K562 (cell line): ENCODE data around the gene JUNB. TPM values are rescaled to one million over a fixed set of nuclear protein-coding genes. Genes with fewer than 3 reads are reported as not detected.

Source experiments
- CBX3 ChIP-seq, 2 experiments: IDR thresholded peaks; 1 replicate in 1 of 2; 2 replicates in 1 of 2; pipeline ENCODE4 v1.6.1; 2012; ENCODE audit warnings: inconsistent platforms in 2 of 2, low read length in 2 of 2, borderline replicate concordance in 1 of 2, control low read depth in 1 of 2
- CC2D1A ChIP-seq: fragments of 450-650 bp; IDR thresholded peaks from 2 replicates; pipeline ENCODE4 v1.6.1; 2017; ENCODE audit warnings: mild to moderate bottlenecking
- MEIS2 ChIP-seq: fragments of 450-650 bp; IDR thresholded peaks from 2 replicates; pipeline ENCODE4 v1.6.1; 2014; ENCODE audit warnings: mild to moderate bottlenecking; ENCODE audit not compliant: partially characterized antibody
- RFX7 ChIP-seq: fragments of 250-450 bp; sonication (Bioruptor Pico); IDR thresholded peaks from 2 replicates; pipeline ENCODE4 v1.5.1; 2021; ENCODE audit warnings: mild to moderate bottlenecking
- TSC22D4 ChIP-seq: fragments of 450-650 bp; IDR thresholded peaks from 2 replicates; pipeline ENCODE4 v1.6.1; 2016; ENCODE audit warnings: missing genetic modification characterization, missing biosample characterization, control low read depth
- ZNF12 ChIP-seq: sonication (generic); formaldehyde crosslinking; IDR thresholded peaks from 2 replicates; pipeline ENCODE4 v1.4.0; 2020; ENCODE audit warnings: mild to moderate bottlenecking, missing genetic modification reagents
- ZNF766 ChIP-seq: fragments of 200-800 bp; sonication (Bioruptor generic); conservative IDR thresholded peaks from 2 replicates; pipeline ENCODE4 v1.6.1; 2016; ENCODE audit warnings: missing genetic modification characterization, missing compliant biosample characterization
- polyA plus RNA-seq, 8 experiments: library from polyadenylated mRNA; depleted of rRNA in 4 of 8; stranded (reverse) in 5 of 8; unstranded in 3 of 8; fragments of >200 nt; fragmentation: Nextera tagmentation in 2 of 8; fragmentation: Illumina TruSeq in 1 of 8; extraction: Ambion mirVana in 2 of 8; extraction: Trizol in 1 of 8; gene quantifications; 2 replicates each; pipeline versions ENCODE4 v1.2.1 to v1.2.3, GENCODE V29; 2011 to 2014; ENCODE audit warnings: inconsistent platforms in 1 of 8, missing spikeins in 1 of 8
- total RNA-seq, 7 experiments: library from RNA; depleted of rRNA in 6 of 7; stranded (reverse); fragments of >200 nt in 6 of 7; fragmentation: Illumina TruSeq in 2 of 7; extraction: Trizol in 2 of 7; gene quantifications; 2 replicates each; pipeline versions ENCODE4 v1.2.1 to v1.2.3, GENCODE V29; 2011 to 2021; ENCODE audit warnings: low replicate concordance in 1 of 7
- TF ChIP-seq, protein P1 (sequence below), 2 experiments: IDR thresholded peaks in 1 of 2; conservative IDR thresholded peaks in 1 of 2; 2 replicates each; pipeline ENCODE4 v1.6.1; 2016; ENCODE audit warnings: low read depth in 2 of 2, mild to moderate bottlenecking in 1 of 2, missing compliant biosample characterization in 1 of 2, missing genetic modification characterization in 1 of 2, moderate library complexity in 1 of 2
- TF ChIP-seq, protein P2 (sequence below): fragments of 450-650 bp; conservative IDR thresholded peaks from 2 replicates; pipeline ENCODE4 v1.6.1; 2016; ENCODE audit warnings: missing genetic modification characterization, low read depth, mild to moderate bottlenecking, control low read depth, missing compliant biosample characterization
- TF ChIP-seq, protein P3 (sequence below): fragments of 450-650 bp; IDR thresholded peaks from one replicate; pipeline ENCODE4 v1.6.1; 2018; ENCODE audit warnings: mild to moderate bottlenecking, moderate library complexity; ENCODE audit not compliant: partially characterized antibody

Gene JUNB
- total and polyA plus RNA-seq, 9 of the 15 experiments (the other 6 are each of a cell fraction or from before 2014, with no cell fraction given): 0.23 to 88.1 (median 13.1) TPM

DNA sequence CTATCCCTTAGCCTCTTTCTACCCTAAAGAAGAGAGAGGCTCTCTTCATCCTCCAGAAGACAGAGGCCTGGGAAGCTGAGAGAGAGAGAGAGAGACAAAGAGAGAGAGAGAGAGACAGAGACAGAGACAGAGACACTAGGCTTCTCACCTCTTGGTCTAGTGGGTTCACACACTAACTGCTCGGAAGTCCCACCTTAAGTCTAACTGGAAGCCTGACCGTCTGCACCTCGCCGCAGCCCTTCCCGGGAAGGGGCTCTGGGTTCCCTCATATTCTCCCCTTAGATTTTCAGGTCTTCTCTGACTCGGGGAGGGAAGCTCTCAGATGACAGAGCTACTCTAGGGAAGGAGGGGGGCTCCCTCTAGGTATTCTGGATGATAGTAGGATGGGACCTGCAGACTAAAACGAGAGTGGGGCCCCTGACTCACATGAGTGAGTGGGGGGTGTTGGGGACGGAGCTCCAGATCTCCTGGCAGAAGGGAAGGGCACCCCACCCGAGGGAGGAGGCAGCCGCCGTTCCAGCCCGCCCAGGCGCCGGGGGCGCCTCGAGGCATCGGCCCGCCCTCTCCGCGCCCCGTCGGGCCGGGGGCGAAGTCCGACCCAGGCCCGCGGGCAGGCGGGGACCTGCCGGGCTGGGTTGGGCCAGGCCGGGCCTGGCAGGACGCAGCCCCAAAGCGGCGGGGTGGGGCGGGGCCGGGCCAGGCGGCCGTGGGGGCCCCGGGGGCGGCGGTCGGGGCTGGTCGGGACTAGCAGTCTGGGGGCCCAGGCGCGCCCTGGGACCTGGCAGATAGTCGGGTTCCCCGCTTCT is 2.0 kb upstream of the JUNB start (continued):
- TF ChIP-seq, protein P1, sequence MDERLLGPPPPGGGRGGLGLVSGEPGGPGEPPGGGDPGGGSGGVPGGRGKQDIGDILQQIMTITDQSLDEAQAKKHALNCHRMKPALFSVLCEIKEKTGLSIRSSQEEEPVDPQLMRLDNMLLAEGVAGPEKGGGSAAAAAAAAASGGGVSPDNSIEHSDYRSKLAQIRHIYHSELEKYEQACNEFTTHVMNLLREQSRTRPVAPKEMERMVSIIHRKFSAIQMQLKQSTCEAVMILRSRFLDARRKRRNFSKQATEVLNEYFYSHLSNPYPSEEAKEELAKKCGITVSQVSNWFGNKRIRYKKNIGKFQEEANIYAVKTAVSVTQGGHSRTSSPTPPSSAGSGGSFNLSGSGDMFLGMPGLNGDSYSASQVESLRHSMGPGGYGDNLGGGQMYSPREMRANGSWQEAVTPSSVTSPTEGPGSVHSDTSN (CRISPR knock-in tag; IDR thresholded peaks at IDR 0.05; ENCODE audit: low read depth): no peak
- TF ChIP-seq, protein P1 (tag; conservative IDR thresholded peaks at IDR 0.05; ENCODE audit: low read depth): no peak
- TF ChIP-seq ZNF12 (CRISPR knock-in tag): no peak
- TF ChIP-seq, protein P2, sequence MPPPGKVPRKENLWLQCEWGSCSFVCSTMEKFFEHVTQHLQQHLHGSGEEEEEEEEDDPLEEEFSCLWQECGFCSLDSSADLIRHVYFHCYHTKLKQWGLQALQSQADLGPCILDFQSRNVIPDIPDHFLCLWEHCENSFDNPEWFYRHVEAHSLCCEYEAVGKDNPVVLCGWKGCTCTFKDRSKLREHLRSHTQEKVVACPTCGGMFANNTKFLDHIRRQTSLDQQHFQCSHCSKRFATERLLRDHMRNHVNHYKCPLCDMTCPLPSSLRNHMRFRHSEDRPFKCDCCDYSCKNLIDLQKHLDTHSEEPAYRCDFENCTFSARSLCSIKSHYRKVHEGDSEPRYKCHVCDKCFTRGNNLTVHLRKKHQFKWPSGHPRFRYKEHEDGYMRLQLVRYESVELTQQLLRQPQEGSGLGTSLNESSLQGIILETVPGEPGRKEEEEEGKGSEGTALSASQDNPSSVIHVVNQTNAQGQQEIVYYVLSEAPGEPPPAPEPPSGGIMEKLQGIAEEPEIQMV (tag): no peak
- TF ChIP-seq, protein P3, sequence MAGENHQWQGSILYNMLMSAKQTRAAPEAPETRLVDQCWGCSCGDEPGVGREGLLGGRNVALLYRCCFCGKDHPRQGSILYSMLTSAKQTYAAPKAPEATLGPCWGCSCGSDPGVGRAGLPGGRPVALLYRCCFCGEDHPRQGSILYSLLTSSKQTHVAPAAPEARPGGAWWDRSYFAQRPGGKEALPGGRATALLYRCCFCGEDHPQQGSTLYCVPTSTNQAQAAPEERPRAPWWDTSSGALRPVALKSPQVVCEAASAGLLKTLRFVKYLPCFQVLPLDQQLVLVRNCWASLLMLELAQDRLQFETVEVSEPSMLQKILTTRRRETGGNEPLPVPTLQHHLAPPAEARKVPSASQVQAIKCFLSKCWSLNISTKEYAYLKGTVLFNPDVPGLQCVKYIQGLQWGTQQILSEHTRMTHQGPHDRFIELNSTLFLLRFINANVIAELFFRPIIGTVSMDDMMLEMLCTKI: no peak
- TF ChIP-seq CC2D1A: 0 out of 2 replicates have a peak, but pooled peaks have one; percentile 19
- peak; percentile 56; the same call in 1 of the 2 replicates for TF ChIP-seq ZNF766 (CRISPR knock-in tag)
- no peak for TF ChIP-seq RFX7
- no peak for TF ChIP-seq TSC22D4 (tag)
- TF ChIP-seq MEIS2: no peak
- no peak for TF ChIP-seq CBX3 (IDR thresholded peaks at IDR 0.05; ENCODE audit: borderline replicate concordance in 1 of 2, low read length in 2 of 2)
